Measurements from ENCODE around the gene ARL15. TPM values are rescaled to one million over a fixed set of nuclear protein-coding genes. Genes with fewer than 3 reads are reported as not detected.
A peak's percentile ranks its signal among the peaks of the same experiment; 100 is the strongest.

The ARL15 gene
- total and polyA plus RNA-seq, 4 donors: 5.7 to 66.2 (median 14.9) TPM

DNA sequence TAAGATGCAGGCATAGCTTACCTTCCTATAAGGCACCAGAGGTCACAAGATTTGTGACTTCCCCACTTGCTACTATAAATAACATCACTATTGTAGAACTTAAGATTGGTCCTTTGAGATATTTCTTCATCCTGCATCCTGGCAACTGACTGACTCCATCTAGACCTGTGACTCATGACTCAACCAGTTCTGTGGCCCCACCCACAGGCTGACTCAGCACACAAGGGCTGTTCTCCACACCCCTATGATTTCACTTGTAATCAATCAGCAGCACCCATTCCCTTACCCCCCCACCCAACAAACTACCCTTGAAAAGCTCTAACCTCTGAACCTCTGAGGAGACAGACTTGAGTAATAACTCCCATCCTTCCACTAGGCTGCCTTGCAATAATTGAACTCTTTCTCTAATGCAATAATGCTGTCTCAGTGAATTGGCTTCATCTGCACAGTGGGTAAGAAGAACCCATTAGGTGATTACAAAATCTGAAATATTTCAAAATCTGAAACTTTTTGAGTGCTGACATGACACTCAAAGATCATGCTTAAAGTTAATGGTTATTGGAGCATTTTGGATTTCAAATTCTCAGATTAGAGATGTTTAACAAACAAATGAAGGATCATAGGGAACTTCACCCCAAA lies 296.7 kb downstream of the ARL15 start:
- TF ChIP-seq, protein P1, sequence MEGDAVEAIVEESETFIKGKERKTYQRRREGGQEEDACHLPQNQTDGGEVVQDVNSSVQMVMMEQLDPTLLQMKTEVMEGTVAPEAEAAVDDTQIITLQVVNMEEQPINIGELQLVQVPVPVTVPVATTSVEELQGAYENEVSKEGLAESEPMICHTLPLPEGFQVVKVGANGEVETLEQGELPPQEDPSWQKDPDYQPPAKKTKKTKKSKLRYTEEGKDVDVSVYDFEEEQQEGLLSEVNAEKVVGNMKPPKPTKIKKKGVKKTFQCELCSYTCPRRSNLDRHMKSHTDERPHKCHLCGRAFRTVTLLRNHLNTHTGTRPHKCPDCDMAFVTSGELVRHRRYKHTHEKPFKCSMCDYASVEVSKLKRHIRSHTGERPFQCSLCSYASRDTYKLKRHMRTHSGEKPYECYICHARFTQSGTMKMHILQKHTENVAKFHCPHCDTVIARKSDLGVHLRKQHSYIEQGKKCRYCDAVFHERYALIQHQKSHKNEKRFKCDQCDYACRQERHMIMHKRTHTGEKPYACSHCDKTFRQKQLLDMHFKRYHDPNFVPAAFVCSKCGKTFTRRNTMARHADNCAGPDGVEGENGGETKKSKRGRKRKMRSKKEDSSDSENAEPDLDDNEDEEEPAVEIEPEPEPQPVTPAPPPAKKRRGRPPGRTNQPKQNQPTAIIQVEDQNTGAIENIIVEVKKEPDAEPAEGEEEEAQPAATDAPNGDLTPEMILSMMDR (IDR thresholded peaks at IDR 0.05; ENCODE audit: control extremely low read depth, extremely low read depth): no peak
- Histone ChIP-seq H3K4me3 (no peak overlapping the region), H3K27ac (ENCODE audit: low read depth in 1 of 2, low read length in 1 of 2) (no peak overlapping the region), H3K27me3 (ENCODE audit: control insufficient read depth in 3 of 3, insufficient read depth in 3 of 3, low read length in 2 of 3) (no peaks in the 10 kb centered on the region), H3K4me1 (ENCODE audit: control insufficient read depth in 5 of 5, insufficient read depth in 5 of 5, low read length in 5 of 5) (peaks cover 0 to 12% (median 3%) of the 10 kb centered on the region in 5 donors), H3K9ac (ENCODE audit: insufficient read depth in 1 of 2, low read length in 2 of 2) (no peak overlapping the region), H3K9me3 (ENCODE audit: control insufficient read depth in 4 of 4, insufficient read depth in 3 of 4, low read length in 3 of 4) (peaks cover 0 to 4% (median 0%) of the 10 kb centered on the region in 4 donors), H3K36me3 (ENCODE audit: control insufficient read depth in 4 of 4, insufficient read depth in 4 of 4, low read length in 4 of 4) (no peaks in the 10 kb centered on the region)
- DNase-seq (no peak), ATAC-seq (ENCODE audit: insufficient read depth, low FRiP score) (peak; percentile 47)

DNA sequence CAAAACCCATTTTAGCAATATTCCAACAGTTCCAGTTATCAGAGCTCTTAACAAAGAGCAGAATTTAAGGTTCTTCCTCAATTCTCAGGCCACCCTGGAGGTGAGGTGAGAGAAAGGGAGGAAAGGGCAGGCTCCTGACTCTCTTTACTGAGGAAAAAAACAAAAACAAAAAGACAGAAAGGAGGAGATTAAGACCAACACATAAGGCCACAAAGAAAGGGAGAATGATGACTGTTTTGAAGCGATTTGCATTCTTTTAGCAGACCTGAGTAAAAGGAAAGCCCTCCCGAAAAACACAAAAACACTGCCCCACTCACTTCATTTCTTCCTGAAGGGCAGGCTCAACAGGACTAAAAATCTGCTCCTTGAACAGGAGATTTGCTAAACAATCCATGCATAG lies 300.5 kb downstream of the ARL15 start:
- H3K4me1 ChIP-seq (ENCODE audit: control insufficient read depth in 5 of 5, insufficient read depth in 5 of 5, low read length in 5 of 5): peaks cover 0 to 23% (median 6%) of the 10 kb centered on the region in 5 donors
- H3K4me3 ChIP-seq: no peak overlapping the region
- no peak overlapping the region for H3K9ac ChIP-seq (ENCODE audit: insufficient read depth in 1 of 2, low read length in 2 of 2)
- no peak overlapping the region for H3K27ac ChIP-seq (ENCODE audit: low read depth in 1 of 2, low read length in 1 of 2)
- TF ChIP-seq, protein P1 (IDR thresholded peaks at IDR 0.05; ENCODE audit: control extremely low read depth, extremely low read depth): no peak
- no peaks in the 10 kb centered on the region for H3K36me3 ChIP-seq (ENCODE audit: control insufficient read depth in 4 of 4, insufficient read depth in 4 of 4, low read length in 4 of 4)
- H3K9me3 ChIP-seq (ENCODE audit: control insufficient read depth in 4 of 4, insufficient read depth in 3 of 4, low read length in 3 of 4): peaks cover 0 to 4% (median 0%) of the 10 kb centered on the region in 4 donors
- 85 to 88% methylated on average over 2 of the region's 2 CpGs for WGBS, 2 donors
- ATAC-seq (ENCODE audit: insufficient read depth, low FRiP score): no peak
- DNase-seq: no peak
- H3K27me3 ChIP-seq (ENCODE audit: control insufficient read depth in 3 of 3, insufficient read depth in 3 of 3, low read length in 2 of 3): no peaks in the 10 kb centered on the region

DNA sequence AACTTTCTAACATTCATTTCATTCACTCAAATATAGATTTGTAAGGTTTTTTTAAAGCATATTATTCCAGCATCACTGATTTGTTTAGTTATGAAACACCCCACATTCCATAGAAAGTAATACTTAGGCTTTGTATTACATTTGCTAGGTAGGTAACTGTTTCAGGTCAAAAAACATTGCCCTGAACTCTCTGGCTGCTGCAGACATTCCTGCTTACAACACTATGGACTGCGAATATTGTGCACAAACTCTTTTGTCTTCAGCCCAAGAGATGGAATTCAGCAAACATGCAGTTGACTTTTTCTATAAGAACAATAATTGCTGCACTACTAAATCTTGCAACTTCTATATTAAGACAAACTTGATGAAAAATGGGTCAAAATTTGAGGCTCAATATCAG lies 301.0 kb downstream of the ARL15 start:
- TF ChIP-seq, protein P1 (IDR thresholded peaks at IDR 0.05; ENCODE audit: control extremely low read depth, extremely low read depth): no peak
- ATAC-seq (ENCODE audit: insufficient read depth, low FRiP score) (no peak), DNase-seq (no peak)
- WGBS, 2 donors: 0 to 89% methylated on average over 1 of the region's 1 CpG
- Histone ChIP-seq H3K36me3 (ENCODE audit: control insufficient read depth in 4 of 4, insufficient read depth in 4 of 4, low read length in 4 of 4) (no peaks in the 10 kb centered on the region), H3K9ac (ENCODE audit: insufficient read depth in 1 of 2, low read length in 2 of 2) (no peak overlapping the region), H3K27ac (ENCODE audit: low read depth in 1 of 2, low read length in 1 of 2) (no peak overlapping the region), H3K9me3 (ENCODE audit: control insufficient read depth in 4 of 4, insufficient read depth in 3 of 4, low read length in 3 of 4) (peaks cover 0 to 3% (median 0%) of the 10 kb centered on the region in 4 donors), H3K4me3 (no peak overlapping the region), H3K27me3 (ENCODE audit: control insufficient read depth in 3 of 3, insufficient read depth in 3 of 3, low read length in 2 of 3) (no peaks in the 10 kb centered on the region), H3K4me1 (ENCODE audit: control insufficient read depth in 5 of 5, insufficient read depth in 5 of 5, low read length in 5 of 5) (peaks cover 0 to 23% (median 6%) of the 10 kb centered on the region in 5 donors)

Data from lung (tissue), 12 donors.